Dendritic cell treated with granulocyte-macrophage colony-stimulating factor and Interleukin-4, amounts not matched to agents 40 ng/mL and 50 ng/mL, for 4 days (primary cell): ENCODE measurements around the gene MAMSTR.
A peak's percentile ranks its signal among the peaks of the same experiment; 100 is the strongest.
"Not testable (repeated sequence)": the region's sequence is repeated elsewhere in the genome, so short reads cannot be mapped to it uniquely, and the experiment has no call there.

Experiments used
- H3K27ac Mint-ChIP-seq: one replicate; pipeline ENCODE4 v1.8.0; 2022; ENCODE audit warnings: mild to moderate bottlenecking, mixed read lengths
- H3K27me3 Mint-ChIP-seq: one replicate; pipeline ENCODE4 v1.8.0; 2022; ENCODE audit warnings: mild to moderate bottlenecking, mixed read lengths
- H3K36me3 Mint-ChIP-seq: one replicate; pipeline ENCODE4 v1.8.0; 2022; ENCODE audit warnings: low read depth, mixed read lengths
- H3K4me1 Mint-ChIP-seq: one replicate; pipeline ENCODE4 v1.8.0; 2022; ENCODE audit warnings: low read depth, mixed read lengths
- H3K4me3 Mint-ChIP-seq: one replicate; pipeline ENCODE4 v1.8.0; 2022; ENCODE audit warnings: mild to moderate bottlenecking, moderate library complexity, mixed read lengths
- H3K9me3 Mint-ChIP-seq: one replicate; pipeline ENCODE4 v1.8.0; 2022; ENCODE audit warnings: mixed read lengths
- intact Hi-C: fragments of 100-400 bp; cut with micrococcal nuclease; formaldehyde crosslinking; loops from one replicate; pipeline ENCODE4 v1.15.0; 2022

Gene MAMSTR

DNA sequence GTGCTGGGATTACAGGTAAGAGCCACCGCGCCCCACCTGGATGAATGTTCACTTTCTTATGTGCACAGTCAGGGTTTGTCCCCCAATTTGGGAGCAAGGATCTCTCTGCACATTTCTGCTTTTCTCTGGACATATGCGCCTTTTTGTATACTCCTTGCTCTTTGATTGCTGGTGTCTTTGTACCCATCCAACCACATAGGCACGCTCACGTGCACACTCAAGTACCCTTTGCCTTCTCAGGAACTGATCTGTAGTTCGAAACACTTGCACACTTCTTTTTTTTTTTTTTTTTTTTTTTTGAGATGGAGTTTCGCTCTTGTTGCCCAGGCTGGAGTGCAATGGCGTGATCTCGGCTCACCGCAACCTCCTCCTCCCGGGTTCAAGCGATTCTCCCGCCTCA is 1.4 kb downstream of the MAMSTR start:
- H3K36me3 Mint-ChIP-seq, H3K27ac Mint-ChIP-seq, intact Hi-C loops, H3K4me3 Mint-ChIP-seq, H3K9me3 Mint-ChIP-seq: not testable (repeated sequence)
- Mint-ChIP-seq H3K27me3 (peaks cover 13% of the 10 kb centered on the region), H3K4me1 (peaks cover 30% of the 10 kb centered on the region)

GRCh38 chr19:48716562-48717291 is 2.8 kb downstream of the MAMSTR start:
- no peaks in the 10 kb centered on the region for H3K9me3 Mint-ChIP-seq
- H3K27me3 Mint-ChIP-seq = peaks cover 15% of the 10 kb centered on the region
- no peaks in the 10 kb centered on the region for H3K36me3 Mint-ChIP-seq
- peaks cover 31% of the 10 kb centered on the region for H3K4me1 Mint-ChIP-seq
- intact Hi-C loops = no loop called here
- H3K4me3 Mint-ChIP-seq = no peak overlapping the region
- no peak overlapping the region for H3K27ac Mint-ChIP-seq

- Mint-ChIP-seq H3K4me3 (no peak overlapping the region), H3K27ac (peak overlapping the region; percentile 78), H3K36me3 (no peaks in the 10 kb centered on the region), H3K4me1 (peaks cover 24% of the 10 kb centered on the region), H3K27me3 (peaks cover 14% of the 10 kb centered on the region), H3K9me3 (no peaks in the 10 kb centered on the region)
- intact Hi-C loops = no loop called here
Observed at GRCh38 chr19:48715681-48716171, 3.8 kb downstream of the MAMSTR start.

DNA sequence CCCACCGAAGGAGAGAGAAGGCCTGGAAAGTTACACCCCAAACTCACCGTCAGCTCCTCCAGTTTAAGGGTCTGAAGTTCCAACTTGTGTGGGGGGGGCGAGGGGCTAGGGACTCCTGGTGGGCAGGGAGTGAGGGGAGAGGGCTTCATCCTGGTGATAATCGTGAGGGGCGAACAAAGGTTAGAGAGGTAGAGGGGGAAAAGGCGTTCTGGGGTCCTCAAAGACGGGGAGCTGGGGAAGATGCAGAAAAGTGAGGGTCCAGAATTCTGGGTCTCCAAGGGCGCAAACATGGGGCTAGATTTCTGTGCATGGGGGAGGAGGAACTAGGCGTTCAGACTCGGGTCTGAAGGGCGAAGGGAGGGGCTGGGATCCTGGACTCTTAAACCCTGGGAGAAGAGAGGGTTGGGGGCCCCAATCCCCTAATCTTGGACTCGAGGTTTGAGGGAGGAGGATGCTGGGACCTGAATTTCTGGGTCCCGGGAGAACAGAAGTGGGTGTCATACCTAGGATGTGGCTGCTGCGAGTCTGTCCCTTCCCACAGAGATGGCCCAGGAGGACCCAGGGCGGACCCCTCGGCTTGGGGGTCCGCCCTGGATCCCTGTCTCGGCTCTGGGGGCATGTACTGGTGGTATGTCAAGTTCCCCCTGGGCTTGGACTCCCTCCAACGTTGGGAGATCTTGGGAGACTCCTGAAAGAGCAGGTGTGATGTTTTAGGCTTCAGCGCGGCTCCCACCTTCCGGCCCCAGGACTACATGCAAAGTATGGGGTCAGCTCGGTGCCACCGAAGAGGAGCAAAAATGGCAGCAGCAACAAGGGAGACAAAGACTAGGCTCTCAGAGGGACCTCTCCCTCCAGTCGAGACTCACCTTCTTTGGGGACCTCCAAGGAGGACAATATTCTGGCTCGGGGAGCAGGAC is 4.5 kb downstream of the MAMSTR start:
- intact Hi-C loops = no loop called here
- H3K27ac Mint-ChIP-seq = peak overlapping the region; percentile 78
- H3K27me3 Mint-ChIP-seq = peaks cover 13% of the 10 kb centered on the region
- H3K4me3 Mint-ChIP-seq = peak overlapping the region; percentile 77
- H3K4me1 Mint-ChIP-seq = peaks cover 21% of the 10 kb centered on the region
- H3K9me3 Mint-ChIP-seq = no peaks in the 10 kb centered on the region
- no peaks in the 10 kb centered on the region for H3K36me3 Mint-ChIP-seq

- peaks cover 21% of the 10 kb centered on the region for H3K4me1 Mint-ChIP-seq
- H3K27ac Mint-ChIP-seq = peak overlapping the region; percentile 78
- H3K4me3 Mint-ChIP-seq = peak overlapping the region; percentile 77
- peaks cover 10% of the 10 kb centered on the region for H3K27me3 Mint-ChIP-seq
- H3K36me3 Mint-ChIP-seq = no peaks in the 10 kb centered on the region
- no peaks in the 10 kb centered on the region for H3K9me3 Mint-ChIP-seq
- intact Hi-C loops = no loop called here
Observed at GRCh38 chr19:48713864-48714755, 5.4 kb downstream of the MAMSTR start.

DNA sequence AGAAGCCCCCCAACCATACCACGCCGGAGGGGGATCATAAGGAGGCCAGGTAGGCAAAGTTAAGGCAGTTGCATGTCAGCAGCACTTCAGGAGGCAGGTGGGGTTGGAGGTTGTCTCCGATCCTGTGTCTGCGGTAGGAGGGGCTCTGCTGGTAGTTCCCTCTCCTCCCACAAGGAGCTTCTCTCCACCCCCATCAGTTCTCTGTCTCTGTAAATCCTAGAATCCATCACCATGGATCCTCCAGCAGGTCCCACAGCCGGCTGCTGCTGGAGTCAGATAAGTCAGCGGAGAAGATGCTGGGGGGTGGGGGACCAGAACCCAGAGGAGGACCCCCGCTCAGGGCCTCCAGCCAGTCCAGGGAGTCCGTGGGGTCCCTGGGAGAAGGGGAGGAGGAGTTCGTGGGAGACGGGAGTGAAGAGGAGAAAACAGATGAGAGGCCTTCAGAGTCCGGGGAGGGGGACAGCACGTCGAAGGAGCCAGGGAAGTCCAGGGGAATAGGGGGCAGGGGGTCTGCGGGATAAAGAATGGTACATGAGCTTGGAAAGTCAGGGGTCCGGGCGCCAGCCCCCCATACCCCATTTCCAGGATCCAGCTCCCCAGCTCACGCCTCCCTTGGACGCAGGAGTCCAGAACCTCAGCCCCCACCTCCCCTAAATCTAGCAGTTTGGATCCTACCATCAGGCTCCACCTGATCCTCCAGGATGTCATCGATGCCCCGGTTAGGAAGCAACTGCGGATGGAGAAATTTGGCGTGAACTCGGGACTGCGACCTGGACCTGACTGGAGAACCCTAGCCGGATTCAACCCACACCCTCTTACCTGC is 6.3 kb downstream of the MAMSTR start:
- intact Hi-C loops = no loop called here
- Mint-ChIP-seq H3K36me3 (no peaks in the 10 kb centered on the region), H3K27ac (peak overlapping the region; percentile 78), H3K4me1 (peaks cover 21% of the 10 kb centered on the region), H3K9me3 (no peaks in the 10 kb centered on the region), H3K4me3 (peak overlapping the region; percentile 77), H3K27me3 (peaks cover 6% of the 10 kb centered on the region)

DNA sequence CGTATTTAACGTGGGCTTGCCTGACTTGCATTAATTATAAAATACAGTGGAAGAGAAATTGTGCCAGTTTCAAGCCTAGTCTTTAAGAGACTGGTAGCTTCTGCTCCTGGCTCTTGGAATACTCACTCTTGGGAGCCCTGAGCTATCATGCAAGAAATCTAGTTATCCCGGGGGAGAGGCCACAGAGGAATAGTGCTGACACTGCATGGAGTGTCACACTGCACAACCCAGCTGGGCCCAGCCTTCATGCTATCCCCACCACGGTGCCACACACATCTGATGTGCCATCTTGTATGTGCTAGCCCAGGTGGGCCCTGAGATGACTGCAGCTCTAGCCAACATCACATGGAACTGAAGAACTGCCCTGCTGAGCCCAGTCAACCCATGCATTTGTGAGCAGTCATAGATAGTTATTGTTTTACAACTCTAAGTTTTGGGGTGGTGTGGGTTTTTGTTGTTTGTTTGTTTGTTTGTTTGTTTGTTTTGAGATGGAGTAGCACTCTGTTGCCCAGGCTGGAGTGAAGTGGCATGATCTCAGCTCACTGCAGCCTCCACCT is 8.3 kb downstream of the MAMSTR start:
- Mint-ChIP-seq H3K9me3 (no peaks in the 10 kb centered on the region), H3K4me3 (no peak overlapping the region), H3K4me1 (peaks cover 21% of the 10 kb centered on the region), H3K27ac (no peak overlapping the region), H3K27me3 (peaks cover 3% of the 10 kb centered on the region), H3K36me3 (no peaks in the 10 kb centered on the region)
- intact Hi-C loops = no loop called here

- Mint-ChIP-seq H3K27ac (no peak overlapping the region), H3K4me3 (no peak overlapping the region), H3K36me3 (no peaks in the 10 kb centered on the region), H3K9me3 (no peaks in the 10 kb centered on the region), H3K27me3 (peaks cover 3% of the 10 kb centered on the region), H3K4me1 (peaks cover 5% of the 10 kb centered on the region)
- intact Hi-C loops = no loop called here
Observed at GRCh38 chr19:48708471-48708870, 11.1 kb downstream of the MAMSTR start.

- intact Hi-C loops = no loop called here
- no peaks in the 10 kb centered on the region for H3K9me3 Mint-ChIP-seq
- no peak overlapping the region for H3K4me3 Mint-ChIP-seq
- H3K4me1 Mint-ChIP-seq = no peaks in the 10 kb centered on the region
- no peak overlapping the region for H3K27ac Mint-ChIP-seq
- H3K27me3 Mint-ChIP-seq = no peaks in the 10 kb centered on the region
- no peaks in the 10 kb centered on the region for H3K36me3 Mint-ChIP-seq
Observed at GRCh38 chr19:48705431-48705830, 14.1 kb downstream of the MAMSTR start.

DNA sequence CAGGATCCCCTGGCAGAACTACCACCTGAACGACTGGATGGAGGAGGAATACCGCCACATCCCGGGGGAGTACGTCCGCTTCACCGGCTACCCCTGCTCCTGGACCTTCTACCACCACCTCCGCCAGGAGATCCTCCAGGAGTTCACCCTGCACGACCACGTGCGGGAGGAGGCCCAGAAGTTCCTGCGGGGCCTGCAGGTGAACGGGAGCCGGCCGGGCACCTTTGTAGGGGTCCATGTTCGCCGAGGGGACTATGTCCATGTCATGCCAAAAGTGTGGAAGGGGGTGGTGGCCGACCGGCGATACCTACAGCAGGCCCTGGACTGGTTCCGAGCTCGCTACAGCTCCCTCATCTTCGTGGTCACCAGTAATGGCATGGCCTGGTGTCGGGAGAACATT is 16.2 kb downstream of the MAMSTR start:
- H3K27ac Mint-ChIP-seq = no peak overlapping the region
- peaks cover 4% of the 10 kb centered on the region for H3K27me3 Mint-ChIP-seq
- H3K36me3 Mint-ChIP-seq = no peaks in the 10 kb centered on the region
- H3K9me3 Mint-ChIP-seq = no peaks in the 10 kb centered on the region
- intact Hi-C loops = no loop called here
- no peak overlapping the region for H3K4me3 Mint-ChIP-seq
- H3K4me1 Mint-ChIP-seq = peaks cover under 1% of the 10 kb centered on the region

DNA sequence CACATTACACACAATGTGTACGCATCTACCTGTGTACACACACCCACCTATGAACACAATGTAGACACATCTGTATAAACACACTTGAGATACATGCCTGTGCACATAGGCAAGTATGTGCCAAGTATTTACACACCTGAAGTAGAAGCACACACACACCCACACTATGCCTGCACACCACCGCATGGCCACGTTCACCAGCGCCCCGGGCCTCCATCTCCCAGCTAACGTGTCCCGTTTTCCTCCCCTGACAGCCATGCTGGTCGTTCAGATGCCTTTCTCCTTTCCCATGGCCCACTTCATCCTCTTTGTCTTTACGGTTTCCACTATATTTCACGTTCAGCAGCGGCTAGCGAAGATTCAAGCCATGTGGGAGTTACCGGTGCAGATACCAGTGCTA is 16.8 kb downstream of the MAMSTR start:
- Mint-ChIP-seq H3K36me3 (no peaks in the 10 kb centered on the region), H3K4me1 (peaks cover 6% of the 10 kb centered on the region), H3K9me3 (no peaks in the 10 kb centered on the region), H3K27ac (no peak overlapping the region), H3K4me3 (no peak overlapping the region), H3K27me3 (peaks cover 8% of the 10 kb centered on the region)
- intact Hi-C loops = no loop called here

DNA sequence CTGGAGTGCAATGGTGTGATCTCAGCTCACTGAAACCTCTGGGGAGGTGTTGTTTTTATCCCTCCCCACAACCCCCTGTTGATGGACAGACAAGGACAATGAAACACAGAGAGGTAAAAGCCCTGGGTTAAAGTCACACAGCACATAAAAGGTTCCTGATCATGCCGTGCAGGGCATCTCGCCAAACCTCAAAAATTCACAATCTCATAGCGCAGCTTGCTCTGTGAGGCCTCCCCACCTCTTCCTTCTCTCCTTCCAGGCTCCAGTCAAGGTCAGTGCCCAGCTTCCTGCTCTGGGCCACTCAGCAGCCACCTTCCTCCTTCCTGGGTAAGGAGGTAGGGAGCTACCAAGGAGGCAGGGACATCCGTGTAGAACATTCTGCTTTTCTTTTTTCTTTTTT is 21.5 kb downstream of the MAMSTR start:
- H3K36me3 Mint-ChIP-seq = no peaks in the 10 kb centered on the region
- no peak overlapping the region for H3K27ac Mint-ChIP-seq
- H3K4me3 Mint-ChIP-seq = no peak overlapping the region
- peaks cover 17% of the 10 kb centered on the region for H3K4me1 Mint-ChIP-seq
- H3K9me3 Mint-ChIP-seq = no peaks in the 10 kb centered on the region
- H3K27me3 Mint-ChIP-seq = peaks cover 41% of the 10 kb centered on the region
- intact Hi-C loops = no loop called here
